OCI-LY7 (cell line): Measurements from ENCODE around the gene TOGARAM1.

ENCODE experiments used
- CTCF ChIP-seq: fragments of 200-600 bp; sonication (generic); conservative IDR thresholded peaks from 2 replicates; pipeline ENCODE4 v1.5.1; 2014; ENCODE audit warnings: mild to moderate bottlenecking, antibody characterized with exemption, low read length, moderate library complexity, mixed read lengths
- EZH2phosphoT487 ChIP-seq: fragments of 200-600 bp; sonication (generic); IDR thresholded peaks from 2 replicates; pipeline ENCODE4 v1.6.1; 2018; ENCODE audit warnings: low read depth, borderline replicate concordance, mild to moderate bottlenecking, mixed run types, antibody characterized with exemption, low read length, moderate library complexity, mixed read lengths

GRCh38 chr14:44982594-44982993 lies 20.6 kb downstream of the TOGARAM1 start:
- no peak for TF ChIP-seq CTCF
- TF ChIP-seq EZH2phosphoT487 = no peak
